ENCODE results near the gene ARF1. TPM values are rescaled to one million over a fixed set of nuclear protein-coding genes. Genes with fewer than 3 reads are reported as not detected.

Gene ARF1
- total RNA-seq, 2 experiments from 2014 or later = 318 to 322 TPM

GRCh38 chr1:228093050-228093906 lies 10.8 kb downstream of the ARF1 start:
- peak overlapping the region; percentile 99 for H3K27ac Mint-ChIP-seq
- H3K27ac ChIP-seq (ENCODE audit: low read depth in 1 of 2, low read length in 2 of 2) = no peak overlapping the region
- H3K27me3 Mint-ChIP-seq = no peaks in the 10 kb centered on the region
- H3K4me1 Mint-ChIP-seq (ENCODE audit: low read depth) = peaks cover 68% of the 10 kb centered on the region
- DNase-seq (peak in 2 of 14 experiments; percentile 1 to 13), ATAC-seq (ENCODE audit: poor library complexity) (no peak)
- peaks cover 7 to 23% of the 10 kb centered on the region in 2 experiments for H3K9me3 ChIP-seq (ENCODE audit: control insufficient read depth in 1 of 2, insufficient read depth in 1 of 2, low read length in 2 of 2)
- no peak overlapping the region for H3K4me3 ChIP-seq (ENCODE audit: low read length)
- peaks cover 86% of the 10 kb centered on the region for H3K36me3 Mint-ChIP-seq (ENCODE audit: low read depth)
- ChIA-PET POLR2A (interaction anchor here (1.1 kb wide), 1 partner anchor 364 kb away, joined by 3 read pairs; no protein-coding TSS in a partner anchor), CTCF (no interaction called here)
- peaks cover 5% of the 10 kb centered on the region for H3K9me3 Mint-ChIP-seq
- TF ChIP-seq CTCF (IDR thresholded peaks at IDR 0.05) = no peak
- H3K36me3 ChIP-seq (ENCODE audit: insufficient read depth, low read length) = peaks cover 67% of the 10 kb centered on the region
- intact Hi-C loops (cut with DNase I, micrococcal nuclease) = no loop called here
- no peaks in the 10 kb centered on the region for H3K27me3 ChIP-seq (ENCODE audit: control insufficient read depth in 1 of 2, insufficient read depth in 2 of 2, low read length in 2 of 2)
- H3K4me1 ChIP-seq (ENCODE audit: insufficient read depth, low read length) = peaks cover 80% of the 10 kb centered on the region
- H3K4me3 Mint-ChIP-seq = no peak overlapping the region

- Mint-ChIP-seq H3K36me3 (ENCODE audit: low read depth) (peaks cover 88% of the 10 kb centered on the region), H3K4me1 (ENCODE audit: low read depth) (peaks cover 62% of the 10 kb centered on the region), H3K27ac (peak overlapping the region; percentile 33), H3K4me3 (peak overlapping the region; percentile 27), H3K9me3 (peaks cover 5% of the 10 kb centered on the region), H3K27me3 (no peaks in the 10 kb centered on the region)
- Histone ChIP-seq H3K36me3 (ENCODE audit: insufficient read depth, low read length) (peaks cover 71% of the 10 kb centered on the region), H3K4me1 (ENCODE audit: insufficient read depth, low read length) (peaks cover 68% of the 10 kb centered on the region), H3K27me3 (ENCODE audit: control insufficient read depth in 1 of 2, insufficient read depth in 2 of 2, low read length in 2 of 2) (no peaks in the 10 kb centered on the region), H3K9me3 (ENCODE audit: control insufficient read depth in 1 of 2, insufficient read depth in 1 of 2, low read length in 2 of 2) (peaks cover 7 to 23% of the 10 kb centered on the region in 2 experiments), H3K27ac (ENCODE audit: low read depth in 1 of 2, low read length in 2 of 2) (no peak overlapping the region), H3K4me3 (ENCODE audit: low read length) (no peak overlapping the region)
- POLR2A ChIA-PET = interaction anchor here (0.7 to 1.1 kb wide), 2 partner anchors 11 to 363 kb away, joined by 3 read pairs; no protein-coding TSS in a partner anchor
- intact Hi-C loops (cut with DNase I, micrococcal nuclease) = no loop called here
- TF ChIP-seq CTCF (IDR thresholded peaks at IDR 0.05) = no peak
- ATAC-seq (ENCODE audit: poor library complexity) (no peak), DNase-seq (no peak)
- CTCF ChIA-PET = no interaction called here
Observed at GRCh38 chr1:228094432-228095016, 12.0 kb downstream of the ARF1 start.

- no peaks in the 10 kb centered on the region for H3K27me3 Mint-ChIP-seq
- CTCF ChIA-PET = no interaction called here
- TF ChIP-seq CTCF (IDR thresholded peaks at IDR 0.05) = no peak
- H3K4me1 Mint-ChIP-seq (ENCODE audit: low read depth) = peaks cover 56% of the 10 kb centered on the region
- peak in 1 of 14 experiments; percentile 5 for DNase-seq
- intact Hi-C loops (cut with DNase I, micrococcal nuclease) = no loop called here
- peaks cover 5% of the 10 kb centered on the region for H3K9me3 Mint-ChIP-seq
- H3K36me3 Mint-ChIP-seq (ENCODE audit: low read depth) = peaks cover 89% of the 10 kb centered on the region
- no peak overlapping the region for H3K4me3 ChIP-seq (ENCODE audit: low read length)
- H3K4me3 Mint-ChIP-seq = peak overlapping the region; percentile 27
- H3K27ac Mint-ChIP-seq = peak overlapping the region; percentile 29
- POLR2A ChIA-PET = interaction anchor here (0.7 kb wide), 1 partner anchor 12 kb away, joined by 3 read pairs; no protein-coding TSS in a partner anchor
- H3K27me3 ChIP-seq (ENCODE audit: control insufficient read depth in 1 of 2, insufficient read depth in 2 of 2, low read length in 2 of 2) = no peaks in the 10 kb centered on the region
- peaks cover 7 to 23% of the 10 kb centered on the region in 2 experiments for H3K9me3 ChIP-seq (ENCODE audit: control insufficient read depth in 1 of 2, insufficient read depth in 1 of 2, low read length in 2 of 2)
- no peak for ATAC-seq (ENCODE audit: poor library complexity)
- no peak overlapping the region for H3K27ac ChIP-seq (ENCODE audit: low read depth in 1 of 2, low read length in 2 of 2)
- peaks cover 73% of the 10 kb centered on the region for H3K36me3 ChIP-seq (ENCODE audit: insufficient read depth, low read length)
- H3K4me1 ChIP-seq (ENCODE audit: insufficient read depth, low read length) = peaks cover 61% of the 10 kb centered on the region
Observed at GRCh38 chr1:228095161-228095560, 12.7 kb downstream of the ARF1 start.

Measured in CD4-positive, alpha-beta T cell (primary cell).